HG03064 (cell line): ENCODE measurements around the gene RGS11.

Experiments used
- ATAC-seq: cut with Tn5 transposase; IDR thresholded peaks from one replicate; pipeline ENCODE4 v1.9.1; 2021; ENCODE audit warnings: low read depth; ENCODE audit not compliant: unreplicated experiment

Gene RGS11

DNA sequence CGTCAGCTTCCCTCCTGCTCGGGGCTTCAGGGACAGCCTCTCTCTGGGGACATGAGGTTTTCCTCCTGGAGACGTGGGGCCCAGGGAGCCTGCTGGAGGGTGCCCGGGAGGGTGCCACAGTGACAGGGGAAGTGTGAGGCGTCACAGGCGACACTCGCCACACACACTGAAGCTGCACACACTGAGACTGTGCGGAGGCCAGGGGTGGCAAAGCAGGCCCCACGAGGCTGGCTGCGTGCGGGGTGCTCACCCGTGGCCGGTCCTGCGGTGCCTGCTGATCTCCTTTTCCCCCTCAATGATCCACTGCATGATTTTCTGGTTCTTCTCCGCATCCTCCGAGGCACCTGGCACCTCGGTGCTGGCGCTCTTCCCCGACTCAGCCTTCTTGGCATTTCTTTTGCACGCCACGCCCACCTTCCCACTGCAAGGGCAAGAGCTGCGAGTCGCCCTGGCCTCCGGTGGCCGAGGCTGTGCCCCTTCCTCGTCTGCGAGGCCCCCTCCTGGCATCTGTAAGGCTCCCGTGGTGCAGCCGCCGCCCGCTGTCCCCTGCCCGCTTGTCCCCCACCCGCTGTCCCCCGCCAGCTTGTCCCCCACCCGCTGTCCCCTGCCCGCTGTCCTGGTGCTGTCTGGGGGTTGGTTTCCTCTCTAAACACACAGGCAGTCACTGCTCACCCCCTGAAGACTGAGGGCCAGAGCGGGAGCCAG lies 21.2 kb upstream of the RGS11 start:
- no peak for ATAC-seq

GRCh38 chr16:296276-296675 lies 20.5 kb upstream of the RGS11 start:
- ATAC-seq = no peak

- ATAC-seq = no peak
Observed at GRCh38 chr16:293043-293775, 17.5 kb upstream of the RGS11 start.

DNA sequence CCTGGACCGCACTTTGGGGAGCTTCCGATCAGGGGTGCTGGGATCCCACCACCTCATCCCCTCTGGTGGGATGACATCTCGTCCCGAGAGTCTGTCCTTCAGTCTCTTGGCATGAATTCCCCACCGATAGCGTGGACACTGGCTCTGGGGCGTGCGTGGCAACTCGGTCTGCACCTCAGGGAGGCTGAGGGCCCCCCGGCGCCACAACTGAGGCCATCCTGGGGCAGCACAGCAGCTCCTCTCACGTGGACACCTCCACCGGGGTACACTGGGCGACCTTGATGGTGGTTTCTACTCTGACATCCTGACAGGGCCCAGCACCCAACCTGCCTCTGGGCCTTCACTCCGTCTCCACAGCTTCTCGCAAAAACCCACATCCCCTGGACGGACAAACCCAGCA lies 15.8 kb upstream of the RGS11 start:
- ATAC-seq = no peak

DNA sequence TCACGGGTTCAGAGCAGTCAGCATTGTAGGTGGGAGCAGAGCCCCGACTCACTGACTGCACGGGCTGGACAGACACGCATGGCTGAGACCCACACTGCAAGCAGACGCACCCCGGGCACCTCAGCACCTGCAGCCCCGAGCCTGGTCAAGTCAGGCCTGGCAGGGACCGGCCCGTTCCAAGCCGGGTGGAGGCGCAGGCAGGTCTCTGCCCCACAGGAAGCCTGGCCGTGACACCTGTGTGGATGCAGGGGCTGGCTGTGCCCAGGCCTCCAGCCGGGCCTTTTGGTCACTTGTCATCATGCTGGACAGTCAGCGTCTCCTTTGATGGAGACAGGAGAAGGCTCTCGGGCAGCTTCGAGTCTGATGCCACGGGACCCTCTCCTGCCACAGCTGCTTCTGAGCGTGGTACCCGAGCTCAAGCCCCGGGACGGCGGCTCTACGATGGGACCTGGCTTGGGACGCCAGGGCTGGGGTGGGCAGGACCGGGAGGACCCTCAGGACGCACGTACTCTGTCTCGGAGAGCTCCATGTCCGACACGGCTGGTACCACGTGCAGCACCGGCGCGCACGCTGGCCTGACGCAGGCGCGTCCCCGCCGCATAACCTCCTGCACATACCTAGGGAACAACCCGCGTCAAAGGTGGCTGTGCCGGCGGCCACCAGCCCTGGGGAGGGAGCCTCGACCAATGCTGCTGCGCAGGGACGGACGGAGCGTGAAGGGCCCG lies 15.1 kb upstream of the RGS11 start:
- ATAC-seq = no peak

GRCh38 chr16:290015-290680 lies 14.4 kb upstream of the RGS11 start:
- no peak for ATAC-seq

DNA sequence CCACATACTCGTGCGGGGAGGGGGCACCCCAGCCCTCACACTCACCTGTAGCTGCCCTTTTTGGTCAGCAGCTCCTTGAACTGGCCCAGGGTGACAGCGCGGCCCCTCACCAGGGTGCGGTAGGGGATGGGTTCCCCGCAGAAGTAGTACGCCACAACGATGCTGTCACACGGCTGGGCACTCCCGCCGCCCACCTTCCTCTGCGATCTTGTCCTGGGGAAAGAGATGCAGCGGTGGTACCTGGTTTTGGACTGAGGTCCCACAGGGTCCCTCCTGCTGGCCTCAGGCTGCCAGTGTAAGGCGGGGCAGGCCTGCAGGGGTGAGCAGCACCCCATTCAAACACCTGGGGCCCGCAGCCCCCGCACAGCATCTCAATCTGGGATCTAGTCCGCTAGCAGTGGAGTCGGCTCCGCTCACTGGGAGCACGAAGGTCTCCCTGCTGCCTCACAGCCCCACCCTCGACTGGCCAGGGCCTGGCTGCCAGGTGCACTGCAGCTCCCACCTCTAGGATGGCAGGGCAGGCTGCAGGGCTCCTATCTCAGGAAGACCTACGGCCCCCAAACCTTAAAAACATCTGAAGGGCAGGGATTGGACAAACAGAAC lies 13.8 kb upstream of the RGS11 start:
- ATAC-seq = no peak

GRCh38 chr16:287981-288920 lies 12.5 kb upstream of the RGS11 start:
- no peak for ATAC-seq

DNA sequence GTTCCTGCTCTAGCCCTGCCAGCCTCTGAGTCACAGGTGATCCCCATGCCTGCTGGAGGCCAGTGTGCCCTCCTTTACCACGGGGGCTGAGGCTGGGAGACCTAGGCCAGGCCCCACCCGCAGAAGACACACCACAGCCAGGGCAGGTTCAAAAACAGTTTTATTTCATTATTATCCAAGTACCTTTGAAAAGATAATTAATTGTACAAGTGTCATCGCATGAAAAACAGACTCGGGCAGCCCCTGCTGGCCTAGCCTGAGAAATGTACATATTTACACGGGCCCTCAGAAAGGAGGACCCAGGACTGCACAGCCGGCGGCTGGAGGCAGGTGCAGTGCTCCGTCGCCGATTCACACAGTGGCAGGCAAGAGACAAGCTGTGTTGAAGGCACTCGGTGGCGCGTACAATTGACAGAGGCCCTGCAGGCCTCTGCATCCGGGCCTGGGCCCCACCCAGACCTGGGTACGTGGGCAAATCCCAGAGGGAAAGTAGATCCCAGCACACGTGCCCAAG lies 11.6 kb upstream of the RGS11 start:
- no peak for ATAC-seq

- ATAC-seq = no peak
Observed at GRCh38 chr16:286491-287297, 10.9 kb upstream of the RGS11 start.

DNA sequence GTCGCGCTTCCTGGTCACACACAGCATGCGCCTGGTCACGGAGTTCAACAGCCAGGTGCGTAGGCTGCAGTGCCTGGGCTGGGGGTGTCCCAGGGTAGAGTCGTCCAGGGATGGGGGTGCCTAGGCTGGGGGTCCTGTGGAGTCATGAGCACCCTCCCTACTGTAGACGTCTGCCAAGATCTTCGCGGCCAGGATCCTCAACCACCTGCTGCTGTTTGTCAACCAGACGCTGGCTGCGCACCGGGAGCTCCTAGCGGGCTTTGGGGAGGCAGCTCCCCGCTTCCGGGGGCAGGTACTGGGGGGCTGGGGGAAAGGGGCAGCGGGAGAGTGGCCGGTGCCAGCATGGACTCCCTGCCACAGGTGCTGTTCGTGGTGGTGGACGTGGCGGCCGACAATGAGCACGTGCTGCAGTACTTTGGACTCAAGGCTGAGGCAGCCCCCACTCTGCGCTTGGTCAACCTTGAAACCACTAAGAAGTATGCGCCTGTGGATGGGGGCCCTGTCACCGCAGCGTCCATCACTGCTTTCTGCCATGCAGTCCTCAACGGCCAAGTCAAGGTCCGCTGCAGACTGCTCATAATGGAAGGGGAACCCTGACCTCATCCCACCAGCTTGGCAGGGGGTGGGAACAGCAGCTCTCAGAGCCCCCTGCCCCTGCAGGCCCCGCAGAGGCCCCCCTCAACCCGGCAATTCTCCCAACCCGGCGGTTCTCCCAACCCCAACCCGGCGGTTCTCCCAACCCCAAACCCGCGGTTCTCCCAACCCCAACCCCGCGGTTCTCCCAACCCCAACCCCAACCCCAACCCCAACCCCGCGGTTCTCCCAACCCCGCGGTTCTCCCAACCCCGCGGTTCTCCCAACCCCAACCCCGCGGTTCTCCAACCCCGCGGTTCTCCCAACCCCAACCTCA lies 9.7 kb upstream of the RGS11 start:
- ATAC-seq = no peak

- ATAC-seq = no peak
Observed at GRCh38 chr16:284204-285120, 8.7 kb upstream of the RGS11 start.

DNA sequence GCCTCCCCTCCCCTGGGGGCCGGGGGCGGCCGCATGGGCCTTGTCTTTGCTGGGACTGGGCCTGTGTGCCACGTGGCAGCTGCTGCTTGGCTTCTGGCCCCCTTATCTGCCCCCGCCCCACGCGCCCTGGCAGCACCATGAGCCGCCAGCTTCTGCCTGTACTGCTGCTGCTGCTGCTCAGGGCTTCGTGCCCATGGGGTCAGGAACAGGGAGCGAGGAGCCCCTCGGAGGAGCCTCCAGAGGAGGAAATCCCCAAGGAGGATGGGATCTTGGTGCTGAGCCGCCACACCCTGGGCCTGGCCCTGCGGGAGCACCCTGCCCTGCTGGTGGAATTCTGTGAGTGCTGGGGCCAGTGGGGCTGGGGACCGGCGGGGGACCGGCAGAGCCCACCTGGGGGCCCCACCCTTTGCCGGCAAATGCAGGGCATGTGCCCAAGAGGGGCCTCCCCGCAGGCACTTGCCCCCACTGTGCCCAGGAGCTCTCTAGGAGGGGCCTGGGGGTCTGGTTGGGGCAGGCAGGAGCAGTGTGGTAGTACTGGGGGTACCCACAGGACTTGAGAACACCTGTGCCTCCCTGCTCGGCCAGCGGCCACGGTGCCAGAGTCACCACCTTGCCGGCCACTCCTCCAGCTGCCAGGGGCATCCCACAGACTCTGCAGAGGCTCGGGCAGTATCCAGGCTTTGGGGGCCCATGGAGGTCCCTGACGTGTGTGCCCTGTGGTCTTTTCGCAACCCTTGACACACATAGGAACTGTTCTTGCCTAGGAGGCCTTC lies 7.5 kb upstream of the RGS11 start, which contains the start of gene PDIA2:
TSS of gene PDIA2 (plus strand) at position 132 of the 773 bp plus-strand sequence. CDS start at position 138, 6 bp downstream.
- no peak for ATAC-seq

- ATAC-seq = no peak
Observed at GRCh38 chr16:282491-282890, 6.7 kb upstream of the RGS11 start.

- no peak for ATAC-seq
Observed at GRCh38 chr16:281660-282255, 6.0 kb upstream of the RGS11 start.
